Activated CD4-positive, CD25-positive, alpha-beta regulatory T cell treated with anti-CD3 and anti-CD28 coated beads, Interleukin-2, amount 50 U/mL, for 72 hours (primary cell): ENCODE measurements around the gene FUNDC1.

Experiments
- DNase-seq: peaks from one replicate; pipeline ENCODE4 v3.0.0; 2021

FUNDC1 gene

GRCh38 chrX:44474410-44474809 lies 68.2 kb downstream of the FUNDC1 start:
- DNase-seq, result no peak
